ENCODE measurements around the gene ACSL1.
"Not testable (repeated sequence)": the region's sequence is repeated elsewhere in the genome, so short reads cannot be mapped to it uniquely, and the experiment has no call there.

ACSL1 gene

GRCh38 chr4:184849185-184849584, 23.4 kb upstream of the ACSL1 start:
- Histone ChIP-seq H3K4me3 (no peak overlapping the region), H3K9ac (ENCODE audit: insufficient read length) (no peak overlapping the region)
- DNase-seq (ENCODE audit: low read depth, low spot score): no peak

GRCh38 chr4:184848510-184848909, 22.7 kb upstream of the ACSL1 start:
- H3K9ac ChIP-seq (ENCODE audit: insufficient read length): no peak overlapping the region
- no peaks in the 10 kb centered on the region for H3K36me3 ChIP-seq (ENCODE audit: insufficient read depth, low read length)
- no peak for DNase-seq (ENCODE audit: low read depth, low spot score)
- H3K27ac ChIP-seq: no peak overlapping the region
- no peak overlapping the region for H3K4me3 ChIP-seq
- H3K9me3 ChIP-seq (ENCODE audit: low read depth, low read length): no peaks in the 10 kb centered on the region
- TF ChIP-seq FOXP2 (optimal IDR thresholded peaks at IDR 0.05; ENCODE audit: control extremely low read depth, extremely low read length, insufficient read depth) (no peak), POLR2AphosphoS5 (IDR thresholded peaks at IDR 0.05; ENCODE audit: borderline replicate concordance, low read depth, low read length) (no peak)

More at GRCh38 chr4:184849185-184849584, 23.4 kb upstream of the ACSL1 start:
- H3K36me3 ChIP-seq (ENCODE audit: insufficient read depth, low read length): no peaks in the 10 kb centered on the region
- H3K27ac ChIP-seq: no peak overlapping the region
- H3K9me3 ChIP-seq (ENCODE audit: low read depth, low read length): no peaks in the 10 kb centered on the region
- TF ChIP-seq FOXP2 (optimal IDR thresholded peaks at IDR 0.05; ENCODE audit: control extremely low read depth, extremely low read length, insufficient read depth) (no peak), POLR2AphosphoS5 (IDR thresholded peaks at IDR 0.05; ENCODE audit: borderline replicate concordance, low read depth, low read length) (no peak), EZH2 (IDR thresholded peaks at IDR 0.05) (no peak)

GRCh38 chr4:184846531-184846930, 20.8 kb upstream of the ACSL1 start:
- H3K4me3 ChIP-seq: no peak overlapping the region
- TF ChIP-seq POLR2AphosphoS5 (IDR thresholded peaks at IDR 0.05; ENCODE audit: borderline replicate concordance, low read depth, low read length): no peak
- no peak for TF ChIP-seq FOXP2 (optimal IDR thresholded peaks at IDR 0.05; ENCODE audit: control extremely low read depth, extremely low read length, insufficient read depth)
- no peak for TF ChIP-seq EZH2 (IDR thresholded peaks at IDR 0.05)
- peak overlapping the region; percentile 90; the same call in 1 of the 2 replicates for H3K27ac ChIP-seq
- DNase-seq (ENCODE audit: low read depth, low spot score): no peak
- H3K9ac ChIP-seq (ENCODE audit: insufficient read length): no peak overlapping the region
- H3K36me3 ChIP-seq (ENCODE audit: insufficient read depth, low read length): no peaks in the 10 kb centered on the region
- H3K9me3 ChIP-seq (ENCODE audit: low read depth, low read length): no peaks in the 10 kb centered on the region

- Histone ChIP-seq H3K36me3 (ENCODE audit: insufficient read depth, low read length) (no peaks in the 10 kb centered on the region), H3K27ac (peak overlapping the region; percentile 90), H3K9me3 (ENCODE audit: low read depth, low read length) (no peaks in the 10 kb centered on the region), H3K4me3 (peak overlapping the region; percentile 12; the same call in 1 of the 2 replicates), H3K9ac (ENCODE audit: insufficient read length) (no peak overlapping the region)
- no peak for DNase-seq (ENCODE audit: low read depth, low spot score)
- TF ChIP-seq EZH2 (IDR thresholded peaks at IDR 0.05) (no peak), FOXP2 (optimal IDR thresholded peaks at IDR 0.05; ENCODE audit: control extremely low read depth, extremely low read length, insufficient read depth) (no peak), POLR2AphosphoS5 (IDR thresholded peaks at IDR 0.05; ENCODE audit: borderline replicate concordance, low read depth, low read length) (no peak)
These were observed 19.7 kb upstream of the ACSL1 start for GRCh38 chr4:184845367-184846021.

GRCh38 chr4:184844742-184845141, 19.0 kb upstream of the ACSL1 start:
- H3K36me3 ChIP-seq (ENCODE audit: insufficient read depth, low read length): no peaks in the 10 kb centered on the region
- no peaks in the 10 kb centered on the region for H3K9me3 ChIP-seq (ENCODE audit: low read depth, low read length)
- no peak overlapping the region for H3K27ac ChIP-seq
- TF ChIP-seq POLR2AphosphoS5 (IDR thresholded peaks at IDR 0.05; ENCODE audit: borderline replicate concordance, low read depth, low read length) (no peak), FOXP2 (optimal IDR thresholded peaks at IDR 0.05; ENCODE audit: control extremely low read depth, extremely low read length, insufficient read depth) (no peak), EZH2 (IDR thresholded peaks at IDR 0.05) (no peak)
- H3K9ac ChIP-seq (ENCODE audit: insufficient read length): no peak overlapping the region
- H3K4me3 ChIP-seq: no peak overlapping the region
- no peak for DNase-seq (ENCODE audit: low read depth, low spot score)

GRCh38 chr4:184843984-184844554, 18.3 kb upstream of the ACSL1 start:
- Histone ChIP-seq H3K36me3 (ENCODE audit: insufficient read depth, low read length) (no peaks in the 10 kb centered on the region), H3K9ac (ENCODE audit: insufficient read length) (no peak overlapping the region), H3K4me3 (no peak overlapping the region), H3K27ac (no peak overlapping the region), H3K9me3 (ENCODE audit: low read depth, low read length) (no peaks in the 10 kb centered on the region)
- TF ChIP-seq FOXP2 (optimal IDR thresholded peaks at IDR 0.05; ENCODE audit: control extremely low read depth, extremely low read length, insufficient read depth) (no peak), EZH2 (IDR thresholded peaks at IDR 0.05) (no peak), POLR2AphosphoS5 (IDR thresholded peaks at IDR 0.05; ENCODE audit: borderline replicate concordance, low read depth, low read length) (no peak)
- DNase-seq (ENCODE audit: low read depth, low spot score): no peak

GRCh38 chr4:184839075-184839399, 13.3 kb upstream of the ACSL1 start:
- not testable (repeated sequence) for H3K4me3 ChIP-seq; H3K9ac ChIP-seq (ENCODE audit: insufficient read length); DNase-seq (ENCODE audit: low read depth, low spot score); H3K27ac ChIP-seq; H3K9me3 ChIP-seq (ENCODE audit: low read depth, low read length); H3K36me3 ChIP-seq (ENCODE audit: insufficient read depth, low read length)

GRCh38 chr4:184838249-184839074, 12.7 kb upstream of the ACSL1 start:
- Histone ChIP-seq H3K4me3 (no peak overlapping the region), H3K36me3 (ENCODE audit: insufficient read depth, low read length) (no peaks in the 10 kb centered on the region), H3K9ac (ENCODE audit: insufficient read length) (no peak overlapping the region), H3K9me3 (ENCODE audit: low read depth, low read length) (no peaks in the 10 kb centered on the region), H3K27ac (no peak overlapping the region)
- TF ChIP-seq FOXP2 (optimal IDR thresholded peaks at IDR 0.05; ENCODE audit: control extremely low read depth, extremely low read length, insufficient read depth) (no peak), EZH2 (IDR thresholded peaks at IDR 0.05) (no peak), POLR2AphosphoS5 (IDR thresholded peaks at IDR 0.05; ENCODE audit: borderline replicate concordance, low read depth, low read length) (no peak)
- DNase-seq (ENCODE audit: low read depth, low spot score): no peak
